A549 (cell line): ENCODE measurements around the gene PCSK6. TPM values are rescaled to one million over a fixed set of nuclear protein-coding genes. Genes with fewer than 3 reads are reported as not detected.
A peak's percentile ranks its signal among the peaks of the same experiment; 100 is the strongest.

Experiments used
- ATAC-seq, 2 experiments: fragments of 200-7000 bp in 1 of 2; fragments of >200 bp in 1 of 2; cut with Nextera tagmentation in 1 of 2; cut with Tn5 transposase in 1 of 2; 3 replicates each; pipeline versions ENCODE4 v1.8.0 to v1.9.1; 2018 to 2020; ENCODE audit warnings: mild to moderate bottlenecking in 1 of 2, moderate library complexity in 1 of 2
- CTCF ChIA-PET: fragments of 300-600 bp; sonication (Branson Sonifier 250); formaldehyde crosslinking; extraction: SDS; loops from one replicate; lab custom pipeline; 2021; ENCODE audit warnings: antibody characterized with exemption, inconsistent platforms; lab: Yijun Ruan, JAX
- POLR2A ChIA-PET: fragments of 350-600 bp; formaldehyde crosslinking; extraction: SDS; loops from one replicate; lab custom pipeline; 2021; ENCODE audit warnings: antibody characterized with exemption, inconsistent platforms; lab: Yijun Ruan, JAX
- DNase-seq, 2 experiments: peaks; one replicate each; pipeline versions ENCODE4 v3.0.0 to v3.0.0-alpha.2; 2011 to 2016; ENCODE audit warnings: low read depth in 1 of 2, low spot score in 1 of 2
- FAIRE-seq: peaks from 2 replicates; lab custom pipeline; 2011; peaks lifted over from hg19 to GRCh38; lab: Jason Lieb, UNC
- H3K27ac ChIP-seq, 2 experiments: fragments of >200 bp; sonication (Bioruptor Twin); formaldehyde crosslinking; 3 replicates each; pipeline ENCODE4 v1.5.1; 2016 to 2017
- H3K4me1 ChIP-seq: fragments of >200 bp; sonication (Bioruptor Twin); formaldehyde crosslinking; 3 replicates; pipeline ENCODE4 v1.6.1; 2016
- H3K4me2 ChIP-seq: fragments of >200 bp; sonication (Bioruptor Twin); formaldehyde crosslinking; 3 replicates; pipeline ENCODE4 v1.6.1; 2016
- H3K4me3 ChIP-seq: fragments of >200 bp; sonication (Bioruptor Twin); formaldehyde crosslinking; 3 replicates; pipeline ENCODE4 v1.5.1; 2016
- H3K9me3 ChIP-seq: fragments of >200 bp; sonication (Bioruptor Twin); formaldehyde crosslinking; 3 replicates; pipeline ENCODE4 v1.6.1; 2016
- CBX2 ChIP-seq: fragments of 200-600 bp; sonication (generic); IDR thresholded peaks from 2 replicates; pipeline ENCODE4 v1.6.1; 2016; ENCODE audit warnings: low read depth, mild to moderate bottlenecking, borderline replicate concordance
- EHMT2 ChIP-seq: fragments of 200-600 bp; sonication (generic); IDR thresholded peaks from 2 replicates; pipeline ENCODE4 v1.6.1; 2016; ENCODE audit warnings: antibody characterized with exemption, low read depth, mild to moderate bottlenecking, moderate library complexity
- FOSB ChIP-seq: fragments of 250-450 bp; sonication (Bioruptor Pico); IDR thresholded peaks from 2 replicates; pipeline ENCODE4 v1.5.0; 2020; ENCODE audit warnings: mild to moderate bottlenecking, moderate library complexity
- FOXS1 ChIP-seq: fragments of 250-450 bp; sonication (Bioruptor Pico); IDR thresholded peaks from 2 replicates; pipeline ENCODE4 v1.5.0; 2020; ENCODE audit warnings: mild to moderate bottlenecking, moderate library complexity
- HEYL ChIP-seq: fragments of 250-450 bp; sonication (Bioruptor Pico); IDR thresholded peaks from 2 replicates; pipeline ENCODE4 v1.8.0; 2021; ENCODE audit warnings: mild to moderate bottlenecking, moderate library complexity
- HOXB5 ChIP-seq: fragments of 250-450 bp; sonication (Bioruptor Pico); IDR thresholded peaks from 2 replicates; pipeline ENCODE4 v1.5.0; 2020; ENCODE audit warnings: mild to moderate bottlenecking, moderate library complexity
- JUN ChIP-seq, 2 experiments: fragments of >200 bp; sonication (Bioruptor Twin); formaldehyde crosslinking; IDR thresholded peaks; 2 replicates in 1 of 2; 3 replicates in 1 of 2; pipeline ENCODE4 v1.6.1; 2016 to 2017
- JUNB ChIP-seq: fragments of >200 bp; sonication (Bioruptor Twin); formaldehyde crosslinking; IDR thresholded peaks from 2 replicates; pipeline ENCODE4 v1.6.1; 2016
- MAZ ChIP-seq: fragments of 150-350 bp; IDR thresholded peaks from 2 replicates; pipeline ENCODE4 v1.6.1; 2014; ENCODE audit warnings: antibody characterized with exemption, low read depth, low read length, borderline replicate concordance
- NPAS2 ChIP-seq: fragments of 250-450 bp; sonication (Bioruptor Pico); IDR thresholded peaks from 2 replicates; pipeline ENCODE4 v1.8.0; 2022; ENCODE audit warnings: mild to moderate bottlenecking, moderate library complexity, borderline replicate concordance
- PHF8 ChIP-seq: fragments of 200-600 bp; sonication (generic); IDR thresholded peaks from 2 replicates; pipeline ENCODE4 v1.6.1; 2016; ENCODE audit warnings: low read depth, mild to moderate bottlenecking, antibody characterized with exemption, moderate library complexity, borderline replicate concordance
- POLR2A ChIP-seq: IDR thresholded peaks from 2 replicates; pipeline ENCODE4 v1.6.1; 2012; ENCODE audit warnings: mild to moderate bottlenecking, low read length
- POLR2AphosphoS2 ChIP-seq: conservative IDR thresholded peaks from 2 replicates; pipeline ENCODE4 v1.6.1; 2012; ENCODE audit warnings: low read length, improper control_type of control experiment, inconsistent platforms
- RCOR1 ChIP-seq: fragments of 150-350 bp; IDR thresholded peaks from 2 replicates; pipeline ENCODE4 v1.6.1; 2014; ENCODE audit warnings: antibody characterized with exemption, low read length, low read depth
- RFX5 ChIP-seq: fragments of 450-650 bp; IDR thresholded peaks from 2 replicates; pipeline ENCODE4 v1.7.1; 2014; ENCODE audit warnings: antibody characterized with exemption, mild to moderate bottlenecking, moderate library complexity
- RNF2 ChIP-seq: fragments of 200-600 bp; sonication (generic); IDR thresholded peaks from 2 replicates; pipeline ENCODE4 v1.6.1; 2016; ENCODE audit warnings: low read depth, mild to moderate bottlenecking, antibody characterized with exemption, moderate library complexity, borderline replicate concordance
- SMC3 ChIP-seq: fragments of >200 bp; sonication (Bioruptor Twin); formaldehyde crosslinking; IDR thresholded peaks from 3 replicates; pipeline ENCODE4 v1.6.1; 2018; ENCODE audit warnings: inconsistent platforms
- SREBF2 ChIP-seq: fragments of 450-650 bp; IDR thresholded peaks from 2 replicates; pipeline ENCODE4 v1.6.1; 2014; ENCODE audit warnings: mild to moderate bottlenecking, moderate library complexity
- ZC3H11A ChIP-seq: fragments of 450-650 bp; IDR thresholded peaks from 2 replicates; pipeline ENCODE4 v1.6.1; 2014; ENCODE audit warnings: antibody characterized with exemption, mild to moderate bottlenecking
- ZFP36 ChIP-seq: fragments of 450-650 bp; IDR thresholded peaks from 2 replicates; pipeline ENCODE4 v1.6.1; 2014; ENCODE audit warnings: borderline replicate concordance; ENCODE audit not compliant: partially characterized antibody
- ZNF302 ChIP-seq: fragments of 250-450 bp; sonication (Bioruptor Pico); IDR thresholded peaks from 2 replicates; pipeline ENCODE4 v1.9.0; 2021; ENCODE audit warnings: inconsistent platforms, mild to moderate bottlenecking, moderate library complexity
- WGBS: methylation state at CpG from one replicate; pipeline ENCODE4 v1.1.6; 2017; ENCODE audit errors: missing lambda C conversion rate; 5-methylcytosine and 5-hydroxymethylcytosine counted together
- polyA plus RNA-seq, 4 experiments: library from polyadenylated mRNA; depleted of rRNA in 3 of 4; stranded (reverse); fragments of >200 nt; fragmentation: RNase III in 1 of 4; extraction: RNeasy Plus Mini Kit Qiagen cat#74134 plus additional on column Dnase treatment in 1 of 4; gene quantifications; 2 replicates in 3 of 4; 3 replicates in 1 of 4; pipeline ENCODE4 v1.2.3, GENCODE V29; 2011 to 2017
- TF ChIP-seq, protein P1 (sequence below): IDR thresholded peaks from 2 replicates; pipeline ENCODE4 v1.6.1; 2012; ENCODE audit warnings: low read depth, borderline replicate concordance
- TF ChIP-seq, protein P2 (sequence below): fragments of 250-450 bp; sonication (Bioruptor Pico); IDR thresholded peaks from 2 replicates; pipeline ENCODE4 v1.5.0; 2021; ENCODE audit warnings: mild to moderate bottlenecking, moderate library complexity, borderline replicate concordance
- TF ChIP-seq, protein P3 (sequence below): fragments of 150-350 bp; IDR thresholded peaks from 2 replicates; pipeline ENCODE4 v1.6.1; 2014; ENCODE audit warnings: low read depth, mild to moderate bottlenecking, low read length
- TF ChIP-seq, protein P4 (sequence below): fragments of 450-650 bp; IDR thresholded peaks from 2 replicates; pipeline ENCODE4 v1.6.1; 2014; ENCODE audit warnings: antibody characterized with exemption
- TF ChIP-seq, protein P5 (sequence below): fragments of 200-600 bp; sonication (generic); IDR thresholded peaks from 2 replicates; pipeline ENCODE4 v1.6.1; 2016; ENCODE audit warnings: antibody characterized with exemption, mild to moderate bottlenecking, moderate library complexity

PCSK6 gene
- polyA plus RNA-seq, 2 of the 4 experiments (the other 2 are of a cell fraction), result 10.0 to 15.2 TPM

DNA sequence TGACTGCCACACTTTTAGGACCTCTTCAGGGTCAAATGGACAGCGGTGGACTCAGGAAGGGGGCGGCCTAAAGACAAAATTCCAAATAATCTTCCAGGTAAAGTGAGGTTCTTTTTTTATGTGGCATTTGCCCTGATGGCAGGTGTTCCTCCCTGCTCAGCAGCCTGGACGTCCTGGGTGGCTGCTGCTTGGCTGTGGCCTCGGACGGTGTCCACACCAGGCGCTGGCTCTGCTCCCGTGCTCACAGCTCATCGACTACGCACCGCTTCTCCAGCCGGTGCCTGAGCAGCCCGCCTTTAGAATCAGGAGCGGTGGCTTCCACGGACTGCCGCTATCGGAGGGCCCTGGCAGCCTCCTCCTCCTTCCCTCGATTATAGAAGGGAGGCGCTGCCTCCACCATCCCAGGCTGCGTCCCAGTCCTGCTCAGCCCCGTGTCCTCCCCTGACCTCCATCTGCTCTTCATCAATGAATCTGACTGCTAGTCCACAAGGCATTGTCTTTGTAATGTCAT lies 41.9 kb downstream of the PCSK6 start:
- no peak; a peak in 1 of 6 replicates for ATAC-seq
- CTCF ChIA-PET, result no interaction called here

DNA sequence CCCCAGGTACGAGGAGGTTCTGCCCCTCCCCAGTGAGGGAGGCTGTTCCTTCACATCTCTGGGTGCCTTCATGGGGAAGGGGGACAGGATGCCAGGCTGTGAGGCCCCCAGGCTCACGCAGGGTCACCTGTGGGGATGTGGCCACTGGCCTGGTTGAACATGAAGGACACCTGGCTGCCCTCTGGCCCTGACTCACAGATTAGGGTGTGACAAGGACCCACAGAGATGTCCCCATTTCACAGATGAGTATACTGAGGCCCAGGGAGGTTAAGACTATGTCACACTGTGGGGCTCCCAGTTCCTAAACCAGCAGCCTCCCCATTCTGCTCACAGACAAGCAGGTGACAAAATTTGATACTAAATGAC lies 42.4 kb downstream of the PCSK6 start:
- Histone ChIP-seq H3K27ac (0 out of 6 replicates have a peak overlapping the region, but pooled peaks of 1 of the 2 experiments have one; percentile 9), H3K9me3 (no peaks in the 10 kb centered on the region), H3K4me1 (peaks cover 15% of the 10 kb centered on the region; the same call in 1 of the 3 replicates), H3K4me3 (no peak overlapping the region), H3K4me2 (no peak overlapping the region)
- no peak for ATAC-seq
- WGBS, result 58% methylated on average over 1 of the region's 2 CpGs
- CTCF ChIA-PET, result no interaction called here
- DNase-seq, result no peak
- POLR2A ChIA-PET, result no interaction called here
- FAIRE-seq, result no peak
- TF ChIP-seq, protein P1, sequence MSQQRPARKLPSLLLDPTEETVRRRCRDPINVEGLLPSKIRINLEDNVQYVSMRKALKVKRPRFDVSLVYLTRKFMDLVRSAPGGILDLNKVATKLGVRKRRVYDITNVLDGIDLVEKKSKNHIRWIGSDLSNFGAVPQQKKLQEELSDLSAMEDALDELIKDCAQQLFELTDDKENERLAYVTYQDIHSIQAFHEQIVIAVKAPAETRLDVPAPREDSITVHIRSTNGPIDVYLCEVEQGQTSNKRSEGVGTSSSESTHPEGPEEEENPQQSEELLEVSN, result no peak
- TF ChIP-seq ZNF302 (CRISPR knock-in tag) (no peak), SMC3 (no peak), HOXB5 (CRISPR knock-in tag) (no peak), MAZ (no peak), ZC3H11A (no peak), RFX5 (no peak), PHF8 (no peak), RNF2 (no peak), FOXS1 (no peak), POLR2A (no peak), JUNB (no peak)
- TF ChIP-seq, protein P2, sequence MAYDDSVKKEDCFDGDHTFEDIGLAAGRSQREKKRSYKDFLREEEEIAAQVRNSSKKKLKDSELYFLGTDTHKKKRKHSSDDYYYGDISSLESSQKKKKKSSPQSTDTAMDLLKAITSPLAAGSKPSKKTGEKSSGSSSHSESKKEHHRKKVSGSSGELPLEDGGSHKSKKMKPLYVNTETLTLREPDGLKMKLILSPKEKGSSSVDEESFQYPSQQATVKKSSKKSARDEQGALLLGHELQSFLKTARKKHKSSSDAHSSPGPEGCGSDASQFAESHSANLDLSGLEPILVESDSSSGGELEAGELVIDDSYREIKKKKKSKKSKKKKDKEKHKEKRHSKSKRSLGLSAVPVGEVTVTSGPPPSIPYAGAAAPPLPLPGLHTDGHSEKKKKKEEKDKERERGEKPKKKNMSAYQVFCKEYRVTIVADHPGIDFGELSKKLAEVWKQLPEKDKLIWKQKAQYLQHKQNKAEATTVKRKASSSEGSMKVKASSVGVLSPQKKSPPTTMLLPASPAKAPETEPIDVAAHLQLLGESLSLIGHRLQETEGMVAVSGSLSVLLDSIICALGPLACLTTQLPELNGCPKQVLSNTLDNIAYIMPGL (CRISPR knock-in tag), result no peak

More for the DNA sequence above, 41.9 kb downstream of the PCSK6 start:
- H3K4me1 ChIP-seq, result peaks cover 15% of the 10 kb centered on the region; the same call in 1 of the 3 replicates
- no peak overlapping the region for H3K4me3 ChIP-seq
- FAIRE-seq (no peak), DNase-seq (no peak)
- no peak overlapping the region for H3K27ac ChIP-seq
- no peak overlapping the region for H3K4me2 ChIP-seq
- TF ChIP-seq SREBF2 (no peak), CBX2 (no peak), EHMT2 (no peak), ZC3H11A (no peak), FOSB (no peak), JUN (IDR thresholded peaks at IDR 0.05) (no peak), HEYL (no peak), NPAS2 (CRISPR knock-in tag) (no peak), ZFP36 (no peak), MAZ (no peak), POLR2AphosphoS2 (no peak), RCOR1 (no peak)
- TF ChIP-seq, protein P2 (CRISPR knock-in tag), result no peak
- TF ChIP-seq, protein P1, result no peak
- TF ChIP-seq, protein P3, sequence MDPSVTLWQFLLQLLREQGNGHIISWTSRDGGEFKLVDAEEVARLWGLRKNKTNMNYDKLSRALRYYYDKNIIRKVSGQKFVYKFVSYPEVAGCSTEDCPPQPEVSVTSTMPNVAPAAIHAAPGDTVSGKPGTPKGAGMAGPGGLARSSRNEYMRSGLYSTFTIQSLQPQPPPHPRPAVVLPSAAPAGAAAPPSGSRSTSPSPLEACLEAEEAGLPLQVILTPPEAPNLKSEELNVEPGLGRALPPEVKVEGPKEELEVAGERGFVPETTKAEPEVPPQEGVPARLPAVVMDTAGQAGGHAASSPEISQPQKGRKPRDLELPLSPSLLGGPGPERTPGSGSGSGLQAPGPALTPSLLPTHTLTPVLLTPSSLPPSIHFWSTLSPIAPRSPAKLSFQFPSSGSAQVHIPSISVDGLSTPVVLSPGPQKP, result no peak
- TF ChIP-seq, protein P4, sequence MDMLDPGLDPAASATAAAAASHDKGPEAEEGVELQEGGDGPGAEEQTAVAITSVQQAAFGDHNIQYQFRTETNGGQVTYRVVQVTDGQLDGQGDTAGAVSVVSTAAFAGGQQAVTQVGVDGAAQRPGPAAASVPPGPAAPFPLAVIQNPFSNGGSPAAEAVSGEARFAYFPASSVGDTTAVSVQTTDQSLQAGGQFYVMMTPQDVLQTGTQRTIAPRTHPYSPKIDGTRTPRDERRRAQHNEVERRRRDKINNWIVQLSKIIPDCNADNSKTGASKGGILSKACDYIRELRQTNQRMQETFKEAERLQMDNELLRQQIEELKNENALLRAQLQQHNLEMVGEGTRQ, result no peak
- TF ChIP-seq, protein P5, sequence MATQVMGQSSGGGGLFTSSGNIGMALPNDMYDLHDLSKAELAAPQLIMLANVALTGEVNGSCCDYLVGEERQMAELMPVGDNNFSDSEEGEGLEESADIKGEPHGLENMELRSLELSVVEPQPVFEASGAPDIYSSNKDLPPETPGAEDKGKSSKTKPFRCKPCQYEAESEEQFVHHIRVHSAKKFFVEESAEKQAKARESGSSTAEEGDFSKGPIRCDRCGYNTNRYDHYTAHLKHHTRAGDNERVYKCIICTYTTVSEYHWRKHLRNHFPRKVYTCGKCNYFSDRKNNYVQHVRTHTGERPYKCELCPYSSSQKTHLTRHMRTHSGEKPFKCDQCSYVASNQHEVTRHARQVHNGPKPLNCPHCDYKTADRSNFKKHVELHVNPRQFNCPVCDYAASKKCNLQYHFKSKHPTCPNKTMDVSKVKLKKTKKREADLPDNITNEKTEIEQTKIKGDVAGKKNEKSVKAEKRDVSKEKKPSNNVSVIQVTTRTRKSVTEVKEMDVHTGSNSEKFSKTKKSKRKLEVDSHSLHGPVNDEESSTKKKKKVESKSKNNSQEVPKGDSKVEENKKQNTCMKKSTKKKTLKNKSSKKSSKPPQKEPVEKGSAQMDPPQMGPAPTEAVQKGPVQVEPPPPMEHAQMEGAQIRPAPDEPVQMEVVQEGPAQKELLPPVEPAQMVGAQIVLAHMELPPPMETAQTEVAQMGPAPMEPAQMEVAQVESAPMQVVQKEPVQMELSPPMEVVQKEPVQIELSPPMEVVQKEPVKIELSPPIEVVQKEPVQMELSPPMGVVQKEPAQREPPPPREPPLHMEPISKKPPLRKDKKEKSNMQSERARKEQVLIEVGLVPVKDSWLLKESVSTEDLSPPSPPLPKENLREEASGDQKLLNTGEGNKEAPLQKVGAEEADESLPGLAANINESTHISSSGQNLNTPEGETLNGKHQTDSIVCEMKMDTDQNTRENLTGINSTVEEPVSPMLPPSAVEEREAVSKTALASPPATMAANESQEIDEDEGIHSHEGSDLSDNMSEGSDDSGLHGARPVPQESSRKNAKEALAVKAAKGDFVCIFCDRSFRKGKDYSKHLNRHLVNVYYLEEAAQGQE, result no peak
- 93% methylated on average over 20 of the region's 20 CpGs for WGBS
- no peaks in the 10 kb centered on the region for H3K9me3 ChIP-seq
- POLR2A ChIA-PET, result no interaction called here
